Mesothelial cell of epicardium (in vitro differentiated cells): ENCODE data around the gene NSUN7. TPM values are rescaled to one million over a fixed set of nuclear protein-coding genes. Genes with fewer than 3 reads are reported as not detected.
"Not testable (repeated sequence)": the region's sequence is repeated elsewhere in the genome, so short reads cannot be mapped to it uniquely, and the experiment has no call there.

Experiments used
- DNase-seq, 2 experiments: peaks; one replicate each; pipeline ENCODE4 v3.0.0; 2021; ENCODE audit warnings: low spot score in 2 of 2; ENCODE audit not compliant: unreplicated experiment in 2 of 2
- H3K27ac Mint-ChIP-seq: 2 replicates; pipeline ENCODE4 v1.8.0; 2021; ENCODE audit warnings: mixed read lengths
- H3K27me3 Mint-ChIP-seq: 2 replicates; pipeline ENCODE4 v1.8.0; 2021; ENCODE audit warnings: low read depth, mixed read lengths
- H3K36me3 Mint-ChIP-seq: 2 replicates; pipeline ENCODE4 v1.8.0; 2021; ENCODE audit warnings: mixed read lengths
- H3K4me1 Mint-ChIP-seq: 2 replicates; pipeline ENCODE4 v1.8.0; 2021; ENCODE audit warnings: mixed read lengths
- H3K4me3 Mint-ChIP-seq: 2 replicates; pipeline ENCODE4 v1.8.0; 2021; ENCODE audit warnings: mild to moderate bottlenecking, moderate library complexity, mixed read lengths
- H3K9me3 Mint-ChIP-seq: 2 replicates; pipeline ENCODE4 v1.8.0; 2021; ENCODE audit warnings: mixed read lengths
- CTCF ChIP-seq: fragments of 200-600 bp; sonication (generic); IDR thresholded peaks from one replicate; pipeline ENCODE4 v1.5.0; 2021; ENCODE audit warnings: antibody characterized with exemption; ENCODE audit not compliant: unreplicated experiment
- total RNA-seq: library from RNA; stranded (reverse); gene quantifications from 3 replicates; pipeline ENCODE4 v1.2.1, GENCODE V29; 2021

Gene NSUN7
- total RNA-seq: 21.8 to 24.4 TPM (median 22.4 TPM) in 3 replicates

GRCh38 chr4:40749717-40750460 is at the start of gene NSUN7:
NSUN7 (plus strand) TSS chr4:40749955; CDS start chr4:40750694, 739 bp downstream.
- H3K4me3 Mint-ChIP-seq: peak within 1 kb of the TSS; percentile 88
- H3K27ac Mint-ChIP-seq: peak within 1 kb of the TSS; percentile 96
- H3K9me3 Mint-ChIP-seq: peaks cover 4% of the 10 kb centered on the region
- peaks cover 29% of the 10 kb centered on the region for H3K4me1 Mint-ChIP-seq
- no peaks in the 10 kb centered on the region for H3K27me3 Mint-ChIP-seq
- no peak for TF ChIP-seq CTCF
- DNase-seq: peak; percentile 67 to 86
- H3K36me3 Mint-ChIP-seq: peaks cover 19% of the 10 kb centered on the region

GRCh38 chr4:40702137-40702799 is 47.5 kb upstream of the NSUN7 start:
- DNase-seq: no peak
- no peaks in the 10 kb centered on the region for H3K9me3 Mint-ChIP-seq
- peak overlapping the region; percentile 4 for H3K4me3 Mint-ChIP-seq
- H3K27ac Mint-ChIP-seq: peak overlapping the region; percentile 92
- H3K27me3 Mint-ChIP-seq: no peaks in the 10 kb centered on the region
- no peak for TF ChIP-seq CTCF
- H3K4me1 Mint-ChIP-seq: peaks cover 24% of the 10 kb centered on the region
- no peaks in the 10 kb centered on the region for H3K36me3 Mint-ChIP-seq

GRCh38 chr4:40702800-40703151 is 47.0 kb upstream of the NSUN7 start:
- Mint-ChIP-seq H3K4me3 (no peak overlapping the region), H3K9me3 (no peaks in the 10 kb centered on the region), H3K36me3 (no peaks in the 10 kb centered on the region), H3K27me3 (no peaks in the 10 kb centered on the region), H3K27ac (peak overlapping the region; percentile 92), H3K4me1 (peaks cover 24% of the 10 kb centered on the region)
- TF ChIP-seq CTCF: no peak
- no peak for DNase-seq

- DNase-seq: no peak
- Mint-ChIP-seq H3K27me3 (no peaks in the 10 kb centered on the region), H3K4me1 (peaks cover 24% of the 10 kb centered on the region), H3K36me3 (no peaks in the 10 kb centered on the region), H3K27ac (no peak overlapping the region), H3K9me3 (no peaks in the 10 kb centered on the region), H3K4me3 (no peak overlapping the region)
- TF ChIP-seq CTCF: no peak
Observed at GRCh38 chr4:40704073-40704472, 45.7 kb upstream of the NSUN7 start.

GRCh38 chr4:40710484-40711254 is 39.1 kb upstream of the NSUN7 start:
- no peak overlapping the region for H3K27ac Mint-ChIP-seq
- no peak for DNase-seq
- H3K4me1 Mint-ChIP-seq: peaks cover 6% of the 10 kb centered on the region
- no peaks in the 10 kb centered on the region for H3K9me3 Mint-ChIP-seq
- no peaks in the 10 kb centered on the region for H3K36me3 Mint-ChIP-seq
- no peak overlapping the region for H3K4me3 Mint-ChIP-seq
- H3K27me3 Mint-ChIP-seq: no peaks in the 10 kb centered on the region
- TF ChIP-seq CTCF: no peak

GRCh38 chr4:40713001-40713400 is 36.8 kb upstream of the NSUN7 start:
- not testable (repeated sequence) for H3K4me3 Mint-ChIP-seq, H3K36me3 Mint-ChIP-seq, H3K4me1 Mint-ChIP-seq, H3K9me3 Mint-ChIP-seq, H3K27ac Mint-ChIP-seq, DNase-seq, H3K27me3 Mint-ChIP-seq
